CD4-positive, alpha-beta memory T cell (primary cell): ENCODE results near the gene ITSN1. TPM values are rescaled to one million over a fixed set of nuclear protein-coding genes. Genes with fewer than 3 reads are reported as not detected.

Source experiments
- CTCF ChIA-PET: fragments of 350-600 bp; sonication (Branson Sonifier 250); formaldehyde crosslinking; loops from one replicate; lab custom pipeline; 2021; ENCODE audit warnings: inconsistent platforms; ENCODE audit not compliant: partially characterized antibody; lab: Charles Lee
- POLR2A ChIA-PET: fragments of 350-600 bp; sonication (Branson Sonifier 250); formaldehyde crosslinking; loops from one replicate; lab custom pipeline; 2021; ENCODE audit not compliant: partially characterized antibody; lab: Charles Lee
- DNase-seq, 5 donors: peaks; one replicate each; pipeline versions ENCODE4 v3.0.0 to v3.0.0-alpha.2; 2020 to 2022; ENCODE audit warnings: mixed read lengths in 1 of 5
- H3K27ac ChIP-seq: one replicate; pipeline ENCODE4 v1.7.0; 2013; ENCODE audit warnings: low read depth, low read length
- H3K27me3 ChIP-seq: 2 replicates; pipeline ENCODE4 v1.7.0; 2013; ENCODE audit warnings: mild to moderate bottlenecking, low read length, moderate library complexity; ENCODE audit not compliant: insufficient read depth
- H3K36me3 ChIP-seq: 2 replicates; pipeline ENCODE4 v1.7.0; 2013; ENCODE audit warnings: mild to moderate bottlenecking, low read length, moderate library complexity; ENCODE audit not compliant: insufficient read depth
- H3K4me1 ChIP-seq: 2 replicates; pipeline ENCODE4 v1.7.0; 2013; ENCODE audit warnings: mild to moderate bottlenecking, low read length, moderate library complexity; ENCODE audit not compliant: insufficient read depth
- H3K4me3 ChIP-seq, 2 donors: one replicate each; pipeline ENCODE4 v1.7.0; 2013; ENCODE audit warnings: low read length in 2 of 2, mild to moderate bottlenecking in 1 of 2
- H3K9me3 ChIP-seq, 2 donors: one replicate each; pipeline ENCODE4 v1.7.0; 2013; ENCODE audit warnings: low read length in 2 of 2, control low read depth in 1 of 2; ENCODE audit not compliant: control insufficient read depth in 1 of 2
- H3K27ac Mint-ChIP-seq, 7 donors: one replicate each; pipeline ENCODE4 v1.8.0; 2020 to 2021; ENCODE audit warnings: mixed read lengths in 7 of 7, mild to moderate bottlenecking in 6 of 7, inconsistent platforms in 3 of 7, moderate library complexity in 3 of 7
- H3K27me3 Mint-ChIP-seq, 2 donors: one replicate each; pipeline ENCODE4 v1.8.0; 2020 to 2021; ENCODE audit warnings: mixed read lengths in 2 of 2
- H3K36me3 Mint-ChIP-seq, 2 donors: one replicate each; pipeline ENCODE4 v1.8.0; 2020 to 2021; ENCODE audit warnings: mixed read lengths in 2 of 2, inconsistent platforms in 1 of 2, mild to moderate bottlenecking in 1 of 2
- H3K4me1 Mint-ChIP-seq, 4 donors: one replicate each; pipeline ENCODE4 v1.8.0; 2020 to 2021; ENCODE audit warnings: mixed read lengths in 4 of 4, mild to moderate bottlenecking in 1 of 4
- H3K4me3 Mint-ChIP-seq, 8 donors: one replicate each; pipeline ENCODE4 v1.8.0; 2020 to 2021; ENCODE audit warnings: mixed read lengths in 8 of 8, mild to moderate bottlenecking in 7 of 8, moderate library complexity in 6 of 8, inconsistent platforms in 3 of 8
- H3K9me3 Mint-ChIP-seq, 8 donors: one replicate each; pipeline ENCODE4 v1.8.0; 2020 to 2021; ENCODE audit warnings: mixed read lengths in 8 of 8, mild to moderate bottlenecking in 5 of 8, inconsistent platforms in 3 of 8, moderate library complexity in 1 of 8
- intact Hi-C: fragments of 100-400 bp; cut with micrococcal nuclease; formaldehyde crosslinking; loops from one replicate; pipeline ENCODE4 v1.15.1; 2023
- polyA plus RNA-seq, 2 donors: library from polyadenylated mRNA; unstranded; fragments of 300-500 nt; fragmentation: Illumina TruSeq; gene quantifications; one replicate each; pipeline ENCODE4 v1.2.3, GENCODE V29; 2021
- total RNA-seq, 2 experiments: library from RNA; stranded (reverse); gene quantifications; one replicate each; pipeline ENCODE4 v1.2.3, GENCODE V29; 2021

ITSN1 gene
- total and polyA plus RNA-seq, 4 experiments from 2014 or later: 1.0 to 3.9 (median 3.0) TPM

DNA sequence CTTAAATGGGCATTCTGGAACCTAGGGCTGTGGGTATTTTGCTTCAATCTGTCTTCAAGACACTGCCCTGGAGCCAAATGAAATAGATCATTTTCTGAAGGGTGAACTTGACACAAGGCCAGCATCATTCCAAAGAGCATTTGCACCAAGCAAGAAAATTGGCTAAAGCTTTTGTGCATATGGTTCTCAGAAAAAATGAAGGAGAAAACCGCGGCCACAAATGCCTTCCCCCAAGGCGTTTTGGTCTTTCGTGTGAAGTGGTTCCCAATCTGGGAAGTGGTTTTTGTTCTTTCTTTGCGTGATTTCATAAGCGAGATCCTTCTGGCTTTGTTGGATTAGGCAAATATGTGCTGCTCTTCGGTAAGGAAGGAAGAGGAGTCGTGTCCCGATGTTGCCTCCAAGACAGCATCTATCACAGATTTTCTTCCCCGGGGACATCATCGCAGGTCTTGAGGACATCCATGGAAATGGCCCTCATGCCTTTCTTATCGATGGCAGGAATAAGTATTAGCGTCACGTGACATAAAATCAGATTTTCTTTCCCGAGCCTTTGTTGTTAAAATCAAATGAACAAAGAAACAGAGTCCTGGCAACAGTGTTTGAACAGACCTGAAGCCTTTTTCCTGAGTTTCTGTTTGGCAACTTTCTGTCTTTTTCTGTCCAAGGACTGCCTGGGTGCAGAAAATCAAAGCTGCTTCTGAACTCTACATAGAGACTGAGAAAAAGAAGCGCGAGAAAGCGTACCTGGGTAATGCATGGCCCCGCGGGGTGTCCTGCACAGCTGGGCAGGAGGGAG is 242.3 kb downstream of the ITSN1 start:
- Histone ChIP-seq H3K27me3 (no peaks in the 10 kb centered on the region), H3K27ac (no peak overlapping the region), H3K9me3 (no peaks in the 10 kb centered on the region), H3K36me3 (no peaks in the 10 kb centered on the region), H3K4me1 (no peaks in the 10 kb centered on the region), H3K4me3 (no peak overlapping the region)
- no peaks in the 10 kb centered on the region for H3K4me1 Mint-ChIP-seq
- ChIA-PET CTCF (no interaction called here), POLR2A (no interaction called here)
- H3K27me3 Mint-ChIP-seq: peaks cover 4 to 7% of the 10 kb centered on the region in 2 donors
- no peak overlapping the region for H3K27ac Mint-ChIP-seq
- peaks cover 0 to 2% (median 0%) of the 10 kb centered on the region in 8 donors for H3K9me3 Mint-ChIP-seq
- no peaks in the 10 kb centered on the region for H3K36me3 Mint-ChIP-seq
- intact Hi-C loops: no loop called here
- DNase-seq: no peak
- no peak overlapping the region for H3K4me3 Mint-ChIP-seq

DNA sequence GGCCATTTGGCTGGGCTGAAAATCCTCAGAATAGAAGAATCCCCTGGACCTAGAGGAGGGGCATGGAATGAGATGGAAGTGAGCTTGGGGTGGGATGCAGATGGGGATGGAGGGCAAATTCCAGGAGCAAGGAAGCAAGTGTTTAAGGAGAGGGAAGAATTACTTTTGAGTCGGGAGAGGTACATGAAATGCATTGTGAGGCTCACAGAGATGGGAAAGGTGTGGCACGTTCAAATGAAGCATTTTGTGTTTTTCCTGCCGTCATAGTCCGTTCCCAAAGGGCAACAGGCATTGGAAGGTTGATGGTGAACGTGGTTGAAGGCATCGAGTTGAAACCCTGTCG is 242.8 kb downstream of the ITSN1 start:
- Mint-ChIP-seq H3K4me3 (no peak overlapping the region), H3K36me3 (no peaks in the 10 kb centered on the region), H3K27me3 (peaks cover 4 to 7% of the 10 kb centered on the region in 2 donors), H3K27ac (no peak overlapping the region), H3K4me1 (no peaks in the 10 kb centered on the region), H3K9me3 (peaks cover 0 to 2% (median 0%) of the 10 kb centered on the region in 8 donors)
- Histone ChIP-seq H3K4me3 (no peak overlapping the region), H3K4me1 (no peaks in the 10 kb centered on the region), H3K27ac (no peak overlapping the region), H3K36me3 (no peaks in the 10 kb centered on the region), H3K9me3 (no peaks in the 10 kb centered on the region), H3K27me3 (no peaks in the 10 kb centered on the region)
- DNase-seq: no peak
- intact Hi-C loops: no loop called here
- POLR2A ChIA-PET: no interaction called here
- CTCF ChIA-PET: no interaction called here

DNA sequence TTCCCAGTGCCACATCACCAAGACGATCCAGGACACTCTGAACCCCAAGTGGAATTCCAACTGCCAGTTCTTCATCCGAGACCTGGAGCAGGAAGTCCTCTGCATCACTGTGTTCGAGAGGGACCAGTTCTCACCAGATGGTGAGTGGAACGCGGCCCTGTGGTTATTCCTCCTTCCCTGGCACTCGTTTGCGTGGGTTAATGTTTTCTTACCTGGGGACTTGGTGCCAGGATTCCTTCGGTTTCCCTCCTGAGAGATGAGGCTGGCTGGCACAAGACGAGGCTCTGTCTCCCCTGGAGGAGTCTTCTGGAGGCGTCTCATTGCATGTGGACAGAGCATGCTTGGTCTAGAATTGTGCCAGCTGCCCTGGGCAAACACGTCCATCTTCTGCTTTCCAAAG is 244.0 kb downstream of the ITSN1 start:
- ChIA-PET POLR2A (no interaction called here), CTCF (no interaction called here)
- Mint-ChIP-seq H3K4me3 (no peak overlapping the region), H3K36me3 (no peaks in the 10 kb centered on the region), H3K27me3 (peaks cover 4 to 7% of the 10 kb centered on the region in 2 donors), H3K9me3 (peaks cover 0 to 2% (median 0%) of the 10 kb centered on the region in 8 donors), H3K4me1 (no peaks in the 10 kb centered on the region), H3K27ac (no peak overlapping the region)
- H3K36me3 ChIP-seq: no peaks in the 10 kb centered on the region
- H3K4me3 ChIP-seq: no peak overlapping the region
- H3K9me3 ChIP-seq: no peaks in the 10 kb centered on the region
- no peak for DNase-seq
- H3K4me1 ChIP-seq: no peaks in the 10 kb centered on the region
- no peak overlapping the region for H3K27ac ChIP-seq
- intact Hi-C loops: no loop called here
- H3K27me3 ChIP-seq: no peaks in the 10 kb centered on the region

DNA sequence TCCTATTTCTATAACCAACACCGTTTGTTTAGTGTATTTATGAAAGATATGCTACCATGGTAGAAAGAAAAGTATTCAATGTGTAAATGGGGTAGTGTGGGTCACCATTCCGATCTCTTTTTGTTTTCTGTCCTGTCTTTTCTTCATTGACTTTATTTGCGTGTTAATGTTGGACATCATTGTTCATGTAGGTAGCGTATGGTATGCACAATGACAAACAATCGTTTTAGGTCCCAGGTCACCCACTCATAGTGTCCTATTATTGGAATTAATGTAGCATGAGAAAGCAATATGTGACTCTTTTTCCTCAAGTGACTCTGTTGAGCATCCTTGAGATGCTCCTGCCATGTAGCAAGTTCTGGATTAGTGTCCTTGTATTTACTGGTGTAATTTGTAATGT is 247.9 kb downstream of the ITSN1 start:
- no peaks in the 10 kb centered on the region for H3K9me3 ChIP-seq
- H3K27me3 ChIP-seq: no peaks in the 10 kb centered on the region
- Mint-ChIP-seq H3K4me3 (no peak overlapping the region), H3K4me1 (peaks cover 6 to 8% (median 7%) of the 10 kb centered on the region in 4 donors), H3K36me3 (no peaks in the 10 kb centered on the region), H3K27me3 (peaks cover 1 to 2% of the 10 kb centered on the region in 2 donors), H3K9me3 (no peaks in the 10 kb centered on the region), H3K27ac (no peak overlapping the region)
- no peaks in the 10 kb centered on the region for H3K36me3 ChIP-seq
- ChIA-PET CTCF (no interaction called here), POLR2A (no interaction called here)
- intact Hi-C loops: no loop called here
- H3K27ac ChIP-seq: no peak overlapping the region
- DNase-seq: no peak
- no peak overlapping the region for H3K4me3 ChIP-seq
- peaks cover 7% of the 10 kb centered on the region for H3K4me1 ChIP-seq

DNA sequence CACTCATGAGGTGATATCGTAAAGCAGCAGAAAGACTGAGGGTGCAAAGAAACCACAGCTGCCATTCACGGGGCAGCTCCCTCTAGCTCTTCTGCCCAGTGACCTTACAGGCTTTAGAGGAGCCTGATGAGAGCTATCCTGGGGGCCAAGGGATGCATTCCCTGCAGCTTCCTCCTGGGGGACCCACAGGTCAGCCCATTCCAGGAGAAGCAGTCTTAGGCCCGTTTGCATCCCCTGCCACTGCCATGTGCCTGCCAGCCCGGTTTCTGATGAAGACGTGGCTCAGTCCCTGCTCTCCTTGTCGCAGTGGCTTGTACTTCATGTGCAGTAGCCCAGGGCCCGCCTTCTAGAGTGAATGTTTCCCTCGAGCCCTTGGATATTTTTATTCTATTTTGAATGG is 250.6 kb downstream of the ITSN1 start:
- H3K36me3 Mint-ChIP-seq: no peaks in the 10 kb centered on the region
- H3K27me3 ChIP-seq: no peaks in the 10 kb centered on the region
- no peak overlapping the region for H3K4me3 Mint-ChIP-seq
- ChIA-PET CTCF (interaction anchor here (1.4 kb wide), 1 partner anchor 455 kb away, joined by 3 read pairs; no protein-coding TSS in a partner anchor), POLR2A (no interaction called here)
- H3K36me3 ChIP-seq: no peaks in the 10 kb centered on the region
- intact Hi-C loops: no loop called here
- peaks cover 8% of the 10 kb centered on the region for H3K4me1 ChIP-seq
- no peak overlapping the region for H3K27ac ChIP-seq
- peaks cover 3 to 8% of the 10 kb centered on the region in 2 donors for H3K27me3 Mint-ChIP-seq
- H3K9me3 Mint-ChIP-seq: no peaks in the 10 kb centered on the region
- no peaks in the 10 kb centered on the region for H3K9me3 ChIP-seq
- H3K4me3 ChIP-seq: no peak overlapping the region
- DNase-seq: no peak
- H3K4me1 Mint-ChIP-seq: peaks cover 8 to 12% (median 11%) of the 10 kb centered on the region in 4 donors
- no peak overlapping the region for H3K27ac Mint-ChIP-seq

DNA sequence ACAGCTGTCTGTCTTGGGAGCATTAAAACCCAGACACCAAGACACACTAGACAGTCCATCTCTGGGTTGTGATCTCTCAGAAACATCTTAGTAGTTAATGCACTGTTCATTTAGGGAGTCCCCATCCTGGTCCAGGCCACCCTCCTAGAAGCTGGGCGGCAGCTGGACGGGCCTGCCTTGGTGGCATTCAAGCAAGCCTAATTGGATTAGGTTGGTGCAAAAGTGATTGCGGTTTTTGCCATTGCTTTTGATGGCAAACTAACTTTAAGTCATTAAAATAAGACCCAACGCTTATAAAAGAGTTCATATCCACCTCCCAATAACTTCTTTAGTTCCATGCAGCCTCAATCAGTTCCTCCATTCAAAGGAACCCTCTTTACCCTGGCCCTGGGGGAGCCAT is 251.6 kb downstream of the ITSN1 start:
- no peak overlapping the region for H3K27ac ChIP-seq
- DNase-seq: no peak
- POLR2A ChIA-PET: interaction anchor here (0.8 kb wide), 1 partner anchor 9 kb away, joined by 3 read pairs; no protein-coding TSS in a partner anchor
- H3K4me1 ChIP-seq: peaks cover 8% of the 10 kb centered on the region
- peaks cover 3 to 7% of the 10 kb centered on the region in 2 donors for H3K27me3 Mint-ChIP-seq
- CTCF ChIA-PET: no interaction called here
- H3K36me3 ChIP-seq: no peaks in the 10 kb centered on the region
- H3K27ac Mint-ChIP-seq: no peak overlapping the region
- no peak overlapping the region for H3K4me3 ChIP-seq
- H3K36me3 Mint-ChIP-seq: no peaks in the 10 kb centered on the region
- H3K4me1 Mint-ChIP-seq: peaks cover 8 to 12% (median 11%) of the 10 kb centered on the region in 4 donors
- no peaks in the 10 kb centered on the region for H3K27me3 ChIP-seq
- H3K4me3 Mint-ChIP-seq: peak overlapping the region in 1 of 8 donors; percentile 6
- intact Hi-C loops: loop anchor here (2.0 kb wide), 1 partner anchor 253 kb away; the partner anchor contains the start of gene CRYZL1
- no peaks in the 10 kb centered on the region for H3K9me3 ChIP-seq
- H3K9me3 Mint-ChIP-seq: no peaks in the 10 kb centered on the region

DNA sequence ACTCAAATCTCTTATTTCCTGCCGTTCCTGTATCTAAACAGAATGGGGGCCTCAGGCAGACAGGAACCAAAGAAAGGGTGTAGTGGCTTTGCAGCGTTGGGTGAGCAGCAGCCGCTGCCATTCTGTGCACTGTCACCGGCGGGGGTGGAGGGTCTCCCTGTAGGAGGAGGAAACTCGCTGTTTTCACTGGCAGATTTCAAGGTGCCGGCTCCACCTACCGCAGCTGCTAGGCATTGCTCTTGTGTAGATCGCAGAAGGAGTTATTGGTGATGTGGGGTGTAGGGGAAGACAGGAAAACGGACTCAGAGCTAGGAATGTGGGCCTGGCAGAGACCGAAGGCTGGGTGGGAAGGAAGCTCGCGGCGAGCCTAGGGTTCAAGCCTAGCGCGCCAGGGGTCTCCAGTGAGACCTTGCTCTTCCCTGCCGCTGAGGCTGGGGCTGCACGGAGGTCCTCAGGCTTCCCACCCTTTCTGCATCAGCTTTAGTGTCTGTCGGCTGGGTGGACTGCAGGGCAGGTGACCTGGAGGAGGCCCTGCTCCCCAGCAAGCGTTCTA is 252.5 kb downstream of the ITSN1 start:
- no peaks in the 10 kb centered on the region for H3K36me3 ChIP-seq
- H3K4me1 Mint-ChIP-seq: peaks cover 8 to 12% (median 11%) of the 10 kb centered on the region in 4 donors
- peaks cover under 1 to 3% of the 10 kb centered on the region in 2 donors for H3K36me3 Mint-ChIP-seq
- peak; percentile 29 to 46 (median 32) for DNase-seq
- no peak overlapping the region for H3K4me3 ChIP-seq
- ChIA-PET CTCF (no interaction called here), POLR2A (no interaction called here)
- no peaks in the 10 kb centered on the region for H3K9me3 ChIP-seq
- H3K4me1 ChIP-seq: peaks cover 8% of the 10 kb centered on the region
- H3K27ac ChIP-seq: no peak overlapping the region
- no peaks in the 10 kb centered on the region for H3K9me3 Mint-ChIP-seq
- intact Hi-C loops: loop anchor here (2.0 kb wide), 1 partner anchor 254 kb away; the partner anchor contains the start of gene CRYZL1
- peak overlapping the region; percentile 27 to 80 (median 53) for H3K4me3 Mint-ChIP-seq
- H3K27me3 ChIP-seq: no peaks in the 10 kb centered on the region
- H3K27me3 Mint-ChIP-seq: peaks cover 3 to 7% of the 10 kb centered on the region in 2 donors
- H3K27ac Mint-ChIP-seq: peak overlapping the region in 4 of 7 donors; percentile 19 to 80 (median 60)
